ENCODE results near the gene SRC.

Gene SRC

DNA sequence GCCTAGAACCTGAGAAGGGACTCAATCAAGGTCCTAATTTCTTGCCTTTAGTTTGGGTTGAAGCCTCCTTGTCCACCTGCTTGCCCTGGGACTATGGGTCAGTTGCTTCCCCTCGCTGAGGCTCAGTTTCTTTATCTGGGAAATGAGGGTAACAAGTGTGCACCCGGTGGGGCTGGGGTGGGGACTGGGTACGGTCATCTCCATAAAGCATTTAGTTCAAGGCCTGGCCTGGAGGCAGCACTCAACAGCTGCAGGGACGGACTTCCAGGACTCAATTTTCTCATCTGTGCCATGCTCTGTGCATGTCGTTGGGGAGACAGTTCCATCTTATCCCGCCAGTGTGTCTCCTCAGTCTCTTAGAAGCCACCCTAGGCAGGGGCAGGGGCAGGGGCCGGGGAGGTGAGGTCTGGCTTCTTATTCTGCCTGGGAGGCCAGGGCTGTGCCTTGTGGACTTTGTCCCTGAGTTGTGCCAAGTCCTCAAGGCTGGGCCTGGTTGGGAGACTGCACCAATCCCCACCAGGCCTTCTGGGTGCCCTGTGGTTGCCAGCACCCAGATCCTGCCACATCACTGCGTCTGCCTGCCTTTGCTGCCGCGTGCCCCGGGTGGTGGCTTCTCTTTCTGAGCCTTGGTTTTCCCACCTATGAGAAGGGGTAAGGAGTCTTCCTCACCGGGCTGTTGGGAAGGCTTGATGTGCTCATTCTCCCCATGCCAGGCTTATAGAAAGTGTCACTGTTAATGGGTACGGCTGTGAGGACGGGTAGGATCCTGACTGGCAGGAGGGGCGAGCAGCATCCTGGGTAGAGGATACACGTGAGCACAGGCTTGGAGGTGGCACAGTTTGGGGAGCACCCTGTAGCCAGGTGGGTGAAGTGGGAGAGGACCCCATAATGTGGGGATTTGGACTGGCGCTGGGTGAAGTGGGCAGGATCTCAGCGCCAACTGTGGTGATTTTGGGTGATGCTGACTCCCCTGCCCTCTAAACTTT lies 8.6 kb downstream of the SRC start:
- DNase-seq (ENCODE audit: low read depth), result no peak
- TF ChIP-seq, protein P1, sequence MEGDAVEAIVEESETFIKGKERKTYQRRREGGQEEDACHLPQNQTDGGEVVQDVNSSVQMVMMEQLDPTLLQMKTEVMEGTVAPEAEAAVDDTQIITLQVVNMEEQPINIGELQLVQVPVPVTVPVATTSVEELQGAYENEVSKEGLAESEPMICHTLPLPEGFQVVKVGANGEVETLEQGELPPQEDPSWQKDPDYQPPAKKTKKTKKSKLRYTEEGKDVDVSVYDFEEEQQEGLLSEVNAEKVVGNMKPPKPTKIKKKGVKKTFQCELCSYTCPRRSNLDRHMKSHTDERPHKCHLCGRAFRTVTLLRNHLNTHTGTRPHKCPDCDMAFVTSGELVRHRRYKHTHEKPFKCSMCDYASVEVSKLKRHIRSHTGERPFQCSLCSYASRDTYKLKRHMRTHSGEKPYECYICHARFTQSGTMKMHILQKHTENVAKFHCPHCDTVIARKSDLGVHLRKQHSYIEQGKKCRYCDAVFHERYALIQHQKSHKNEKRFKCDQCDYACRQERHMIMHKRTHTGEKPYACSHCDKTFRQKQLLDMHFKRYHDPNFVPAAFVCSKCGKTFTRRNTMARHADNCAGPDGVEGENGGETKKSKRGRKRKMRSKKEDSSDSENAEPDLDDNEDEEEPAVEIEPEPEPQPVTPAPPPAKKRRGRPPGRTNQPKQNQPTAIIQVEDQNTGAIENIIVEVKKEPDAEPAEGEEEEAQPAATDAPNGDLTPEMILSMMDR (IDR thresholded peaks at IDR 0.05; ENCODE audit: control insufficient read depth, insufficient read depth, low read depth, low read length, missing control alignments), result no peak
- H3K4me3 ChIP-seq (ENCODE audit: control insufficient read depth, low read depth, low read length), result no peak overlapping the region

DNA sequence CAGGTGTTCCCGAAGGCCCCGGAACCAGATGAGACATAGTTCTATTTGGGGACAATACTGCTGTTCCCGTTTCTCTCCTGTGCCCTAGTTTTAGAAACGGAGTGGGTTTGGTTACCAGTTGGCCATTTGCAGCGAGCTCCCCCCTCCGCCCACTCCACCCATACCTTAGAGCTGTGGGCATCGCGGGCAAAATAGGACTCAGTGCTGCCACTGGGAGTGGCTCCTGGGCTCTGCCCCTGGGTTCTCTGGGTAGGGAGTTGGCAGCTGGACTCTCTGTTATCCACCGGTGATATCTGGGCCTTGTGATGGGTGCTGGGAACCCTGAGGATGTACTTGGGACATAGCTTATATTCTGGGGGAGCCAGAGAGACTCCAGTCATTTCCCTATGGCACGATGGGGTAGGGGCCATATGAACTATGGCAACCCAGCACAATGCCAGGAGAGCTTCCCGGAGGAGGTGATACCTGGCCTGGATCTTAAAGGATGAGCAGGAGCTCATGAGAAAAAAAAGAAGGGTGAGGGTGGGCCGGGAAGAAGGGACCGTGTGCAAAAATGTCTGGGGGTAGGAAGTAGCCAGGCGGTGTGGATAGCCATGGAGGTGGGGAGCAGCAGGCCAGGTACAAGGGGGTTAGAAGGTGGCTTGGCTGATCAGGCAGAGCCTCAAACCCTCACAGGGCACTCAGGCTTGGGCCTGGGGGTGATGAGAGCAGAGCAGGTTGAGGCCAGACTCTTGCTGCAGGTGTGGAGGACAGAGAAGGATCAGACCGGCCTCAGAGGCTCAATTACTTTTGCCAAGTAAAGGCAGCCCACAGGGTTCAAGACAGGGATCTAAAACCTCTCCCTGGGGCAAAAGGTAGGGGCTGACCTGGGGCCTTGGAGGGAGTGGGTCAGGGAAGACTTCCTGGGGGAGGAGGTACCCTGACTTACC lies 9.6 kb downstream of the SRC start:
- DNase-seq (ENCODE audit: low read depth), result no peak
- H3K4me3 ChIP-seq (ENCODE audit: control insufficient read depth, low read depth, low read length), result no peak overlapping the region
- TF ChIP-seq, protein P1 (IDR thresholded peaks at IDR 0.05; ENCODE audit: control insufficient read depth, insufficient read depth, low read depth, low read length, missing control alignments), result no peak

DNA sequence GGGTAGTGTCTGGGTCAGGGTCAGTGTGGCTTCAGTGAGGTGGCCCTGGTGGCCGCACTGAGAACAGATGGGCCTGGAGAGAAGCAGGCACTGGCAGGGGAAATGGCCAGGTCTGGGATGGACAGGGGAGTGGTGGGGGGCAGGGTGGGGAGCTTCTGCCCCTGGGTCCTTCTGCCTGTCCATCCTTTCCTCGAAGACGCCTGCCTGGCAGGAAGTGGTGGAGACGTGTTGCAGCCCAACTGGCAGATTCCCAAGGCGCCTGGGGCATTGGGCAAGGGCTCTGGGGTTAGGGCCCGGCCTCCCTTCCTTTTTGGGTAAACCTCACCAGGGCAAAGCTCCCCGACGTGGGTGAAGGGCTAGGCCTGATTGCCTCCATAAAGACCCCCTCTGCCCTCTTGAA lies 10.4 kb downstream of the SRC start:
- no peak overlapping the region for H3K4me3 ChIP-seq (ENCODE audit: control insufficient read depth, low read depth, low read length)
- TF ChIP-seq, protein P1 (IDR thresholded peaks at IDR 0.05; ENCODE audit: control insufficient read depth, insufficient read depth, low read depth, low read length, missing control alignments), result no peak
- DNase-seq (ENCODE audit: low read depth), result no peak

DNA sequence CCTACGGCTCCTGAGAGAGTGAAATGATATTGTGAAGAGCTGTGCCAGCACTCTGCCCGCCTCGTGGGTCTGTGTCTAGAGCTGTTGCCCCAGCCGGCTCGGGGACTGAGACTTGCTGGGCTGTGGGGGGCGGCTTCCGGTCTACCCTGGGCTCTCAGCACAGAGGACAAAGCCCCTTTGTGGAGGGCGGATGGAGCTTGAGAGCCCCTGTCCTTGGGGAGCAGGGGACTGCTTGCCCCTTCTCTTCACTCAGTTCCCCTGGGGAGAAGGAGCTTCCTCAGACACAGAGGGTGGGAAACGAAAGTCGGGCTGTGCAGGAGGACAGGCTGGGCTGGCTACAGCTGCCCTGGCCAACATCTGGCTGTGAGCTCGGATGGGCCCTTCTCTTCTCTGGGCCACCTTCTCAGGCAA lies 11.0 kb downstream of the SRC start:
- TF ChIP-seq, protein P1 (IDR thresholded peaks at IDR 0.05; ENCODE audit: control insufficient read depth, insufficient read depth, low read depth, low read length, missing control alignments), result no peak
- H3K4me3 ChIP-seq (ENCODE audit: control insufficient read depth, low read depth, low read length), result no peak overlapping the region
- no peak for DNase-seq (ENCODE audit: low read depth)

DNA sequence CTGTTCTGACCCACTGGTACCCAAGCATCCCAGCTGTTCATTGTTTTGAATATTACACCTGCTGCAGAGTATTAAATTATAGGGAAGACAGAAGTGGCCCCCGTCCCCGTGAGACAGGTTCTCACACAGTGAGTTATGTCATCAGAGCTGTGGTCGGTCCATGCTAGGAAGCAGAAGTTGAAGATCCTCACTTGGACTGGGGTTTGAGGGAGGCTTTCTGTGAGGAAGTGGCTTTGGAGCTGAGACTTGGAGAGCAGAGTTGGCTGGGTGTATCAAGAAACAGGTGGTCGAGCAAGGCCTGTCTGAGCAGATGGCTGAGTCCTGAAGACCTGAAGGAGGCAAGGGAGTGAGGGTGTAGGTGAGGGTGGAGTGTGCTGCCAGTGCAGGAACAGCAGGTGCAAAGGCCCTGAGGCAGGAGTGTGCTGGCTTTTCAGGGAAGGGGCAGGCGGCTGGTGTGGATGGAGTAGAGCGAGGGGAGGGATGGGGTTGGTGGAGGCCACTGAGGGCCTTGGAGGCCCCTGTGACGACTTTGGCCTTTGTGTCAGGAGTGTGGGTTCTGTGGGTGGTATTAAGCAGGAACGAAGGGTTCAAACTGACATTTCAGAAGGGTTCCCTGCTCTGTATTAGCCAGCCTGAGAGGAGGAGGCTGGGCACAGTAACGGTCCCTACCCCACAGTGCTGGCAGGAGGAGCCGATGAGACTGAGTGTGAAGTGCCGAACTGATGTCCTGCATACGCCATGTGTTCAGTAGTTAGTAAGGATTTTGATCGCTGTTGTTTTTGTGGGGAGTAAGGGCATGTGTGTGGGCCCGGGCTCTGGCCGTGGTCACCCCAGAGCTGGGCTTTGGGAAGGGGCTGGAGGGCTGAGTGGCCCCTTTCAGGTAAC lies 11.8 kb downstream of the SRC start:
- TF ChIP-seq, protein P1 (IDR thresholded peaks at IDR 0.05; ENCODE audit: control insufficient read depth, insufficient read depth, low read depth, low read length, missing control alignments), result no peak
- no peak for DNase-seq (ENCODE audit: low read depth)
- no peak overlapping the region for H3K4me3 ChIP-seq (ENCODE audit: control insufficient read depth, low read depth, low read length)

All from AG09309 (cell line).